ENCODE measurements around the gene CPN2.

Gene CPN2

DNA sequence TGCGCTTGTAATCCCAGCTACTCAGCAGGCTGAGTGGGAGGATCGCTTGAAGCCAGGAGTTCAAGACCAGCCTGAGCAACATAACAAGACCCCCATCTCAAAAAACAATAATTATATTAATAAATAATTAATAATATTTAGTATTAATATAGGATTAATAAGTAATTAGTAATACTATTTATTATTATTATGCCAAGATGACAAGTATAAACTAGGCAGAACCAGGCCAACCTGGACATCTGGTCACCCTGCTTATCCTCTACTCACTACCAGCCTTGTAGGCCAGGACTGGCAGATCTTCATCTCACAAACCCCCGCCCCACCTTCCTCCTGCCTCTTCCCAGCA is 429 bp downstream of the CPN2 start:
- DNase-seq, result no peak

- no peak for DNase-seq
Observed at GRCh38 chr3:194348354-194348753, 2.8 kb downstream of the CPN2 start.

- no peak for DNase-seq
Observed at GRCh38 chr3:194346621-194347020, 4.5 kb downstream of the CPN2 start.

DNA sequence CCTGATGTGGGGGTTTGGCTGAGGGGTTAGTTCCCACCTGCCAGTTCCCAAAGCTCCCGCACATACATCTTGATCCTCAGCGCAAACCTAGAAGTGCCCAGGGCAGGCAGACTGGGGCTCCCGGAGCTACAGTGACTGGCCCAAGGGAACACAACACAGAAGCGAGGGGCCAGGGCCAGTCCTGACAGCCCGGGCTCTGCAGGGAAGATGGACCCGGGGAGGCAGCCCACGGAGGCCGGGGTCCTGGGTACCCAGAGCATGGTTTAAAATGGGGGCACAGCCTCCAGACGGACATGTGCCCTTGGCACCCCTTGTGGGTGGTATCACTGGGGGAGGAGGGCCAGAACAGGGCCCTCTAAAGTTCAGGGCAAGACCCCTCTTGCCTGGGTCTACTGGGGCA is 5.1 kb downstream of the CPN2 start:
- no peak for DNase-seq

DNA sequence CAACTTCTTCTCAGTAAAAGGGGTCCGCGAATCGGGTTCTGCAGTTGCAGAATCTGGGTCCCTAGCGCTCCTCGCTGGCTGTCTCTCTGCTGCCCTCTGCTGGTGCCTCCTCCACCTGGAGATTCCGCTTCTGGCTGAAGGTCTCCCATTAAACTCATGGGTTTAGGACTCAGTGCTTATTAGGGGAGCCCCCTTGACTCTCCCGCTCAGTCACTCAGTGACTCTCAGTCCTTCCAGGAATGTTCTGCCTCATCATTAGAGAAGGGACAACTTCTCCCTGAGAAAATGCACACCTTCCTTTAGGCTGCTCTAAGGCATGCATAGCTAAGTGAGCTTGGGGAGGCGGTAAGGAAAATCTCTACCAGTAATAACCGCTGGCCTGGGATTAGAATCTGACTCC is 7.1 kb downstream of the CPN2 start:
- DNase-seq, result peak; percentile 83 to 85

DNA sequence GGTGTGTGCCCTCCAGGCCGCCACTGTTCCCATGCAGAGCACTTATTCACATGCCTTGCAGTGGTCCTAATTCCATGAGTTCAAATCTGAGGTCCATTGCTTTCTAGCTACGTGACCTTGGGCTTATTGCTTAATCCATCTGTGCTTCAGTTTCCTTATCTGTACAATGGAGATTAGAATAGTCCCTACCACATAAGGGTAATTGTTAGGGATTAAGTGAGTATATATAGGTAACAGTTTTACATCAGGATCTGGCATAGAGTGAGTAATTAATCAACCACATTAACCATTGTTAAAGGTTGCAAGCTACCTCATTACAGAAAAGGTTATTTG is 7.6 kb downstream of the CPN2 start:
- no peak for DNase-seq

- no peak for DNase-seq
Observed at GRCh38 chr3:194342861-194343560, 8.1 kb downstream of the CPN2 start.

GRCh38 chr3:194340757-194341400 is 10.2 kb downstream of the CPN2 start:
- no peak for DNase-seq

DNA sequence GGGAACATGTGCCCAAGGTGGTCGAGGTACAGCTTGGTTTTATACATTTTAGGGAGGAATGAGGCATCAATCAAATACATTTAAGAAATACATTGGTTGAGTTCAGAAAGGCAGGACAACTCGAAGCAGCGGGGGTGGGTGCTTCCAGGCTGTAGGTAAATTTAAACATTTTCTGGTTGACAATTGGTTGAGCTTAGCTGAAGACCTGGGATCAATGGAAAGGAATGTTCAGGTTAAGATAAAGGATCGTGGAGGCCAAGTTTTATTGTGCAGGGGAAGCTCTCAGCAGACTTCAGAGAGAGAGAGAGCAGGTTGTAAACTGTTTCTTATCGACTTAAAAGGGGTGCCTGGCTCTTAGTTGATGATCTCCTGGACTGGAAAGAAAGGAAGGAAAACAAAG is 11.3 kb downstream of the CPN2 start:
- DNase-seq, result no peak

DNA sequence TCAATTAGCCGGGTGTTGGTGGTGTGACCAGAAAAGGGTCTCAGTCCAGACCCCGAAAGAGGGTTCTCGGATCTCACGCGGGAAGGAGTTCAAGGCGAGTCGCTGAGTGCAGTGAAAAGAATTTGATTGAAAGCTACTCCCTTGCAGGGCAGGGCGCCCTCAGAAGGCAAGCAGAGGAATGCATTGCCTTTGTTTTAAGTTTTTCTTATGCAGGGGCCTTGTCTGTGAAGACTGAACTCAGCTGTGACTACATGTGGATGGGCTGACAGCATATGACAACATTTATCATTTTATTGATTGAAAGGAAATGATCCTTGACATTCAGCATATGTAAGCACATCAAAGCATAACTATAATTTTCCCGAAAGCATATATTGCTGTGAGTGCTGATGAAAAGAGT is 11.8 kb downstream of the CPN2 start:
- DNase-seq, result no peak

DNA sequence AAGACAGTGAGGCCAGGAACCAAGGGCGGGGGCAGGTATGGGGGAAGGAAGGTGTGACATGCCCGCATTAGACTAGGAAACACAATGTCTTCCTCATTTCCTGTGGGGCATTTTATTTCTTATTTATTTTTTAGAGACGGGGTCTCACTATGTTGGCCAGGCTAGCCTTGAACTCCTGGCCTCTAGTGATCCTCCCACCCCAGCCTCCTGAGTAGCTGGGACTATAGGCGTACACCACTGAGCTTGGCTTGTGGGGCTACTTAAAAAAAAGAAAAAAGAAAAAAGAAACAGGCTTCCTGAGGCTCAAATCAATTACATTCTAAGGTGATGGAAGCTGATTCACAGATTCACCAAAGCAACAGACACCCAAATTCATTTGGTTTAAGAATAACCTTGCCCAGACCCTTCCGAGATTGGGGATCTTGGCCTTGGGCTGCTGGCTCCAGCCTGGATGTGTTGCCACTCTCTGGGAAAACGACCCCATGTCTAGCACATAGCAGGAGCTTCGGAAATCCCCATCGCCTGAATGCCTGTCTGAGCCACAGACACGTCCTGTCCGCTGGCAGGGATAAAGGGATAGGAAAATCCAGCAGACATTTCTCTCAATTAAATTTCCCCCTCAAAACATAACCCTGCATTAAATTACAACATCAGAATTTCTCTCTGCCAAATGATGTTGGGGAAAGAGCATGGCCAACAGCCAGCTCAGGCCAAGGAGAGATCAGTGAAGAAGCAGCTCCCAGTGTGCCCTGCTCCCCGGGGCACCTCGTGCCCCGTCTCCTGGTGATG is 13.0 kb downstream of the CPN2 start:
- no peak for DNase-seq

- no peak for DNase-seq
Observed at GRCh38 chr3:194336601-194337355, 14.3 kb downstream of the CPN2 start.

- DNase-seq, result no peak
Observed at GRCh38 chr3:194333981-194334320, 17.2 kb downstream of the CPN2 start.

DNA sequence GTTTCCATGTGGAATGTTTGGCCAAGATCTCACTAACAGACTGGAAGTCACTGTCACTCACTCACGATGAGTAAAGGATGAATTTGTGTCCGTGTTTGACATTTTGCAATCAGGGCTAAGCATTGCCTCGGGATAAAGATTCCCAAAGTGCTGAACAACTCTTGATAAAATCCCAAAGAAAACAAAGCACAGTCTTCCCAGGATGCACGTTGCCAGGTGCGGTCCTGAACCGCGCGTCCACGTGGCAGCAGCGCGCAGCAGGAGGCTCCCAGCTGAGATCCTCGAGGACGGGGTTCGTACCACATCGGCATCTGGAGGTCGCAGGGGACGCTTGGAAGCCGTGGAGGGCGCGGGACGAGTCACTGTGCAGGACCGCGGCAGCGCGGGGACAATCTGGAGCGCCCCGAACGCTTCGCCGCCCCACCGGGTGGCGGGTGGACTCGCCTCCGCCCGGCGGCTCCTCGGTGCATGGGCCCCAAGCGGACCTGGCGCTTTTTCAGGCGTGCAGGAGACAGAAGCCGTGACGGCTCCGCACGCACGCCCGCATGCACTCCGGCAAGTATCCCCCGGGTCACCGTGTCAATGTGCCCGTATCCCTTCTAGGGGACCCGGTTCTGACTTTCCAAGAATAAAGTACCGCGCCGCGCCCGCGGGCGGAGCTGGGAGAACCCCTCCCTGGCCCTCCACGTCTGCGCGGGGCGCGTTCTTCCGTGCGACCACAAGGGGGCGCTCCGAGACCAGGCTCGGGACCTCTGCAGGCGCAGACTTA is 17.7 kb downstream of the CPN2 start:
- peak; percentile 92 to 93 for DNase-seq

DNA sequence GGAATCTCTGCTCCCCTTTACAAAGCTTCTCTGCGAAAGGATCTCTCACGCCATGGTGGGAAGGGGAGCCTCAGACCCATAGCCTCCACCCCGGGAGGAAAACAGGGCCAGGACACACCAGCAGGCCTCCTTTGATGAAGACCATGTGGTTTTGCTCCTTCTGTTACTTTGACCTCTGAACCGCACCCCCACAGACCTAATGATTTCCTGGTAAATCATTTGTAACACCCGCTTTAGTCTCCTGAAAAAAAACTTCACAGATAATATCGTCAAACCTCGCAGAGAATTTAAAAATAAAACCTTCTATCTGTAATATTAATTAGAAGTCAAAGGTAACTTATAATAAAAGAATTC is 18.3 kb downstream of the CPN2 start:
- DNase-seq, result no peak

DNA sequence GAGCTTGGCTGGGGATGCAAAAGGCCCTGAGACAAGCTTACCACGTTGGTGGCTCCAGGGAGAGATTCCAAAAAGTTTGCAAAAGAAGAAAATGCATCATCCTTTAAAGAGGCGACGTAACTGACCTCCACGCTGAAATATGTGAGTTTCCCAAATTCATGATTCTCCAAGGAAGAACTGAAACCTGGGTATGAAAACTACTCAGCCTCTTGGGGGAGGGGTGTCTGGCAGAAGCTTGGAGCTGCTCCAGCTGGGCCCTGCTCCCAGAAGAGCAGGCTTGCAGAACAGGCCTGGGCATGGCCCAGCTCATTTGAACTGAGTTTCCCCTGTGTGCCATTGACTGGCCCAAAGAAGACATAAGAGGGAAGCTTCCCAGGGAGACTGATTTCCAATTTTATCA is 20.5 kb downstream of the CPN2 start:
- no peak for DNase-seq

GRCh38 chr3:194330160-194330559 is 21.0 kb downstream of the CPN2 start:
- DNase-seq, result no peak

DNA sequence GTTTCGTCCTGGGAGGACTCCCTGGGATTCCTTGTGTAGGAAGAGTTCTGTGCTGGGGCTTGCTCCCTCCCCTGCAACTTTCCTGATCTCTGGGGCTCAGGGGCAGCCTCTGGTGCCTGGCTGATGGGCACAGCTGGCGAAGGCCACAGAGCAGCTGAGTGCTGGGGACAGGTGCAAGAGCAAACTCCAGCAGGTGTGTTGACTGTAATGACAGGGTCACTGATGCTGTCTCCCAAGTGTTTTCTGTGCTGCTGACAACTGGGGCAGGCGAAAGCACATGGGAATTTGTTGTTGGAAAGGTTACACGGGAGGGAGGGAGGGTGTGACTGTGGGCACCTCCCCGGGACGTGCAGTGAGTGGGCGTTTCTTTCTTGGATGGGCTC is 21.6 kb downstream of the CPN2 start:
- DNase-seq, result no peak

DNA sequence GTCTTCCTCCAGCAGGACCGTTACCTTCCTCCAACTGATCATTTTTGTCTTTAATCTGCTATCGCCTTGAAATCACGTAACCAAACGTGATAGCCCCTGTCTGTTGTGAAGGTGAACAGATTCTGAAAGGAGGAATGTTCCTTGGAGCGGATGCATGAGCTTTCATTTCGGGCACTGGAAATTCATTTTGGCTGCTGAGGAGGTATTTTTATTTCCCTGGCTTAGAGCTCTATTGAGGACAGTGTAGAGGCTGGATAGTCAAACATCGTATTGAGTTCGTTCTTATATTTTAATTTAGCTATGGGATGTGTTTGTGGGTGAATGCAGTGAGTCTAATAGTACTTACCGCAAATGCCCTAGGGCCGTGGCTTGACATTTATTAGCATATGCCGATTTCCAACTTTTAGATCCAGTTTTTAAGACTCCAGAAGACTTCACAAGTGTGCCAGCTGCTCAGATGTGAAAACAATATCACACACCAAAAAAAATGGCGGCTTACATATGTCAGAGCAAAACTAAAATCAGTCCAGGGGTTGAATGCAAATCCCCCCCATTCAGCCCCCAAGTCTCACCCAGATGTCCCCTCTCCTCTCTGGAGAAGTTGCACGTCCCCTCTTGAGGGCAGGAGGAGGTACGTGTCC is 22.1 kb downstream of the CPN2 start:
- no peak for DNase-seq

DNA sequence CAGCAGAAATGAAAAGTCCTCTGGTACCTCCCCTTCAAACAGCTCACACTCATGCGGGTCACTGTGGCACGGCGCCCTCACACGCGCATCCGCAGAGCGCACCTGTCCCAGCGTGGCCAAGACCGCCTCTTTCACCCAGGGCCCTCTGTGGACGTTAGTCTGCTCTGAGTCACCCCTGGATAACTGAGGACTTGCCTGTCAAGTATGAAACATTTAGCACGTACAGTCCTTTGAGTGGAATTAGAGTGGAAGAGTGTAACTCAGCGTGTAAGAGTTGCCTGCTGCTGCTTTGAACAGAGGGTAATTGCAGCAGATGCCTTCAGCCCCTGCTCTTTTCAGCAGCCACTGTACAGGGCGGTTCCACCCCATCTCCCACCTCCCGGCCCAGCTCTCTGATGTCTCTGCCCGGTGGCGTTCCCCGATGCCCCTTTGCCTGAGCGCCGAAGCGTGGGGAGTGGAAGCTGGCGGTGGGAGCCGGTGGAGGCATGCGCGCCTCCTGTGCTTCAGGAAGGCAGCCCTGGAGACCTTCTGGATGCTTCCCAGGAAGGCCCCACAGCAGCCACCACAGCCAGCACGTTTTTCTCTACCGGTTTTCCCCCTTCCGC is 23.0 kb downstream of the CPN2 start:
- no peak for DNase-seq

DNA sequence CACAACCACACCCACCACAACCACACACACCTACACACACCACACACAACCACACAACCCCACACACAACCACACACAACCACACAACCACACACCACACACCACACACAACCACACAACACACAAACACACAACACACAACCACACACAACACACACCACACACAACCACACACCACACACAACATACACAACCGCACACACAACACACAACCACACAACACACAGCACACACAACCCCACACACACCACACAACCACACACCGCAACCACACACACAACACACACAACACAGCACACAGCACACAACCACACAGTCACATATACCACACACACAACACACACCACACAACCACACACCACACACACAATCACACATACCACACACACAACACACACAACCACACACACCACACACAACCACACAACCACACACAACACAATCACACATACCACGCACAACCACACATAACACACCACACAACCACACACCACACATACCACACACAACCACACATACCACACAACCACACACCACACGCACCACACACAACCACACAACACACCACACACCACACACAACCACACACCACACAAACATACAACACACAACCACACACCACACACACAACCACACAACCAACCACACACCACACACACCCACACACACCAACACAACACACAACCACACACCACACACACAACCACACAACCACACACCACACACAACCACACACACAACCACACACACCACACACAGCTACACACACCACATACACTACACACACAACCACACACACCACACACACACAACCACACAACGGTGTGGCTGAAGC is 23.7 kb downstream of the CPN2 start:
- DNase-seq, result no peak

GRCh38 chr3:194326968-194327217 is 24.2 kb downstream of the CPN2 start:
- DNase-seq, result no peak

Data from stimulated activated CD4-positive, alpha-beta T cell treated with anti-CD3 and anti-CD28 coated beads, Interleukin-2, amount 100 ng/mL, for 24 hours (primary cell).